Smooth muscle cell of trachea (primary cell): ENCODE measurements around the gene JUNB. TPM values are rescaled to one million over a fixed set of nuclear protein-coding genes. Genes with fewer than 3 reads are reported as not detected.

Experiments
- total RNA-seq: library from RNA; depleted of rRNA; stranded (reverse); fragments of >200 nt; gene quantifications from 2 replicates; pipeline ENCODE4 v1.2.1, GENCODE V29; 2014

Gene JUNB
- total RNA-seq: 81.4 and 95.3 TPM in 2 replicates

DNA sequence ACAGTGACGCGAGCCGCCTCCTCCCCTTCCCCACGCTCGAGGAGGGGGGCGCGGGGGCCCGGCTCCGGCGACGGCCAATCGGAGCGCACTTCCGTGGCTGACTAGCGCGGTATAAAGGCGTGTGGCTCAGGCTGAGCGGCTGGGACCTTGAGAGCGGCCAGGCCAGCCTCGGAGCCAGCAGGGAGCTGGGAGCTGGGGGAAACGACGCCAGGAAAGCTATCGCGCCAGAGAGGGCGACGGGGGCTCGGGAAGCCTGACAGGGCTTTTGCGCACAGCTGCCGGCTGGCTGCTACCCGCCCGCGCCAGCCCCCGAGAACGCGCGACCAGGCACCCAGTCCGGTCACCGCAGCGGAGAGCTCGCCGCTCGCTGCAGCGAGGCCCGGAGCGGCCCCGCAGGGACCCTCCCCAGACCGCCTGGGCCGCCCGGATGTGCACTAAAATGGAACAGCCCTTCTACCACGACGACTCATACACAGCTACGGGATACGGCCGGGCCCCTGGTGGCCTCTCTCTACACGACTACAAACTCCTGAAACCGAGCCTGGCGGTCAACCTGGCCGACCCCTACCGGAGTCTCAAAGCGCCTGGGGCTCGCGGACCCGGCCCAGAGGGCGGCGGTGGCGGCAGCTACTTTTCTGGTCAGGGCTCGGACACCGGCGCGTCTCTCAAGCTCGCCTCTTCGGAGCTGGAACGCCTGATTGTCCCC is at the start of gene JUNB:
Gene JUNB (plus strand): TSS at position 142 of the 706 bp plus-strand sequence. CDS start 286 bp downstream, at position 428.

DNA sequence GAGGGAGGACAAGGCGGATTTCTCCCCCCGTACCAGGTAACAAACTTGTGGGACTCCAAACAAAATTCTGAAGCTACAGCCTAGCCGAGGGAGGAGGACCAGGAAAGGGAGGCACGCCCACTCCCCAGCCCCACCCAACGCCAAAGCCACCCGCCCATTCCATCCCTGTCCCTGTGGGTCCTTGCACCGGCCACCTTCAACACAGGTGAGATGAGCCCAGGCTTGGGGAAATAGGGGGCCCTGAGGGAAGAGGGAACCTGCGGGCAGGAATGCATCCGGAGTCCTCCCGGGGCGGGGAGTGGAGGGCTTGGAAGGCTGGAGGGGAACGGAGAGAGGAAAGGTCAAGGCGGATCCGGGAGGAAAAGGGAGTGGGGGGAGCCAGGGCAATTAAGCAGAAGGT is 39.7 kb upstream of the JUNB start, which contains the start of gene BEST2:
Gene BEST2 (plus strand): TSS at position 157 of the 400 bp plus-strand sequence. CDS start 802 bp downstream, outside the sequence.

DNA sequence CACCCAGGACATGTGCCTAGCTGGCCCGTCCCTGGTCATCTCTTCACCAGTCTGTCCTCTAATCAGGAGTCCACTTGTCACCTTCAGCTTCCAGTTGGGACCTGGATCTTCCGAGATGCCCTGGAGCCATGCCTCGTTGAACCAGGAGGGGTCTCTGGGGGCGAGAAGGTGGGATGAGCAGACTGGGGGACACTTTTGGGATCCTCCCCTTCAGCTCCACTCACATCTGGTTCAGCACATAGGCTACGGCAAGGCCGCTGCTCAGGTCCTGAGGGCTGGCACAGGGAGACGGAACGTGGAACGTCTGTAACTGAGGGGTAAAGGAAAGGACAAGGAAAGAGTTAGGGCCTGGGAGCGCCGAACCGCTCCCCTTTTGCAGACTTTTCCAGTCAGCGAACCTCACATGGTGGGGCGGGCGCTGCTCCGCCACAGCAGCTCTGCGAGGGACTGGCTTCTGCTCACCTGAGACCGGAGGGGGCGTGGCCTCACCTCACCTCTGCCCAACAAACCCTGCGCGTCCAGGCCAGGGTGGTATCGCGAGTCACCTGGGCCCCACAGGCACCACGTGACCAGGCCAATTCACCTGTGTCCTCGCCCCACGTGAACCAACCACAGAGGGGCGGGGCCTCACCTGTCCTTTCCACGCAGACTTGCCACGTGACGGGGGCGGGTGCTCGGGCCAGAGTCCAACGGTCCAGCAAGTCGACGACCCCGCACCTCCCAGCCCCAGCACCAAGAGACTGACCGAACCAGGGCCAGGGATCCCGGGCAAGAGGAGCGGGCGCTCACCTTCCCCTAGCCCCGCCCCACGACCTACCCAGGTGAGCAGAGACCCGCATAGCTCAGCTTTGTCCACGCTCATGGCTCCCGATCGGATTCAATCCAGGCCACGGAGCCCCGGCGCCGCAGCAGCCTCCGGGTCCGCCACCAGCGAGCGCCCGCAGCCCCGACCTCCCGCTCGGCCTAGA is 16.4 kb upstream of the JUNB start, which contains the start of gene HOOK2:
Gene HOOK2 (minus strand): TSS at position 965 of the 968 bp plus-strand sequence. CDS start 103 bp downstream, at position 862.

DNA sequence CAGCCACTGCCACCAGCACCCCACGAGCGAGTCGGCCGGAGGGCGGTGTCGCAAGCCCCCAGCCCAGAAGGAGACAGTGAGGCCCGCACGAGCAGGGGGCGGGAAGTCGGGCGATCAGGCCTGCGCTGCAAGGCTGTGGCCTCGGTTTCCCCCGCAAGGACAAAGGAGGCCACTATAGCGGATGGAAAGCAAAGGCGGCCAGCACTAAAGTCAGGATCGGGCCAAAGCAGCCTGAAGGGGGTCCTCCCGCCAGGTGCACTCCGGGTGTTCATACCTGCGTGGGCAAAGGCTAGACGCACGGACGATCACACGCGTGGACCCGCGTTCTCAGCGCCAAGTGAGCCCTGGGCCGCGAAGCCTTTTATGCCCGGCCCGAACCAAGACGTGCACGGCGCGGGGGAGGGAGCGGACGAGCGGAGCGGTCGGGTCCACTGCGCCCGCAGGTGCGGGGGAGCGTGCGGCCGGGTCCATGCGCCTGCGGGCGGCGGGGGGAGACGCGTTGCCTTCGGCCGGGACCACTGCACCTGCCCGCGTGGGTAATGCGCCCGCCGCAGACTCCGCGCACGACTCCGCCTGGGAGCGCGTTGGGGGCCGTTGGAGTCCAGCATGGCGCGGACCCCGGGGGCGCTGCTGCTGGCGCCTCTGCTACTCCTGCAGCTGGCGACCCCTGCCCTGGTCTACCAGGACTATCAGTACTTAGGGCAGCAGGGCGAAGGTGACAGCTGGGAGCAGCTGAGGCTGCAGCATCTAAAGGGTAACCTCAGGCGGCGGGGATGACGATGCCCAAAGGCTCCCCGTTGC is 10.4 kb downstream of the JUNB start, which contains the start of the genes PRDX2 and THSD8:
Gene PRDX2 (minus strand): TSS at position 335 of the 801 bp plus-strand sequence. CDS start 539 bp downstream, outside the sequence.
Gene THSD8 (plus strand): TSS at position 604 of the 801 bp plus-strand sequence. CDS start 3 bp downstream, at position 607.

DNA sequence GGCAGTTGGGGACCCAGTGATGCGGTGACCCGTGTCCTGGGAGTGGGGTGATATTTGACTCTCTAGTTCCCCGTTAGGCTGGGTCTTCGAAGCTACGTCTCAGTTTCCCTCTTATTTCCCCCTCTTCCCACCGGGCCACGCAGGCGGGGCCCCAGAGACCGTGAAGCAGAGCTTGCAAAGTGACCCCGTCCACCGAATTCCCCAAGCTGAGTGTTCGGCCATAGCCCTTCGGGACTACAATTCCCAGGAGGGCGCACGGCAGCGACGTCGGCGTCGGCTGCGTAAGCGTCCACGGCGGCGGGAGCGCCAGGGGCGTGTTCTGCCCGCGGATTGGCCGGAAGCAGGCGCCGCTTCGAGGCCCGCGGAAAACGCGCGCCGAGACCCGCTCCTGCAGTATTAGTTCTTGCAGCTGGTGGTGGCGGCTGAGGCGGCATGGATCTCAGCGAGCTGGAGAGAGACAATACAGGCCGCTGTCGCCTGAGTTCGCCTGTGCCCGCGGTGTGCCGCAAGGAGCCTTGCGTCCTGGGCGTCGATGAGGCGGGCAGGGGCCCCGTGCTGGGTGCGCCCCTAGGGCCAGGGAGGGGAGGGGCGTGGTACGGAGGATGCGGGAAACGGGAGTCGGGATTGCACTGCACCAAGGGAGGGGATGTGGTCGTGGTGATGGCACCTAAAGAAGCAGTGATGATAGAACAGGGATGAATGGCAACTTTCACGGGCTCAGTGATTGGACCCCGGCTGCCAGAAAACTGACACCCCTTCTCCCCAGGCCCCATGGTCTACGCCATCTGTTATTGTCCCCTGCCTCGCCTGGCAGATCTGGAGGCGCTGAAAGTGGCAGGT is 15.2 kb downstream of the JUNB start, which contains the start of gene RNASEH2A:
Gene RNASEH2A (plus strand): TSS at position 343 of the 840 bp plus-strand sequence. CDS start 90 bp downstream, at position 433.

DNA sequence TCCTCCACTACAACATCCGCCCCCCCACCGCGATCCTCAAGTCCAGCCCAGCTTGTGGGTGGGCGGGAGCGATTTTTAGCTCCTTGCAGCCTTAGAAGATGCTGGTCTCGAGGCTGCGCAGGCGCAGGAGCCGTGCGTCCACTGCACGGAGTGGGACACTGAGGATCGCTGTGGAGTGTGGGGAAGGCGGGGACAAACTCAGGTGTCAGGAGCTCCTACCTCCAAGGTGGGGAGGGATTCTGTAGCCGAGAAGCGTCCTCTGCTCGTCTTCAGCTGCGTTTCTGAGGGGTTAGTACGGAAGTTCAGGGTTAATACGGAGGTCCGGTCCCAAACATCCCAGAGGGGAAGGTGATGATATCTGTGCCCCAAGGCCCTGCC is 43.3 kb downstream of the JUNB start, which contains the start of gene RTBDN:
Gene RTBDN (minus strand): TSS at position 14 of the 378 bp plus-strand sequence. CDS start 4,600 bp downstream, outside the sequence.

DNA sequence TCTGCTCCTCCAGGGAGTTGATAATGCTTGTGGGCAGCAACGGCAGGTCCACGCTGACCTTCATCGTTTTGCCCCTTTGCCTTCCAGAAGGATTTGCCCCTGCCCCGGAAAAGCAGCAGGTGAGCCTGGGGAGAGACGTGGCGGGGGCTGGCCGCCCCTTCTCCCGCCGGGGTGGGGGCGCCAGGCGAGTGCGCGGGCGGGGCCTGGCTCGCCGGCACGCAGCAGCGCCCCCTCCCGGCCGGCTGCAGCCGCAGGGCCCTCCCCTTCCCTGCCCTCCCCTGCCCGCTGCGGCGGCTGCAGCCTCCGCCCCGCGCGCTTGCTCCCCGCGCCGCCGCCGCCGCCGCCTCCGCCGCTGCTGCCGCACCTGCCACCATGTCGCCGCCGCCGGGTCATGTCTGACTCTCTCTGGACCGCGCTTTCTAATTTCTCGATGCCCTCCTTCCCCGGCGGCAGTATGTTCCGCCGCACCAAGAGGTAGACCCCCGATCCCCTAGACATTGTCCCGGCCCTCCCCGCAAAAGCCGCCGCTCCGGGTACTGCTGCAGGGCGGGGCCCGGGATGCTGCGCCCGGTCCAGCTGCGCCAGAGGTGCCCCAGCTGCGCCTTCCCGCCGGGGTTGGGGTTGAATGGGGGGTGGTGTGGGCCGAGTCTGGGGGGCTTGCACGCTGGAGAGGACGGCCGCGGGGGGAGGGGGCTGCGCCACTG is 47.0 kb downstream of the JUNB start, which contains the start of gene MAST1:
Gene MAST1 (plus strand): TSS at position 334 of the 704 bp plus-strand sequence. CDS start 58 bp downstream, at position 392.

Other genes starting within 250 kb of the JUNB start
- 8.3 and 9.3 TPM in 2 replicates for gene ZNF564, start 240.0 kb upstream of the JUNB start, total RNA-seq
- 11.7 and 12.1 TPM in 2 replicates for gene ZNF490, start 180.7 kb upstream of the JUNB start, total RNA-seq
- gene ZNF791, start 180.6 kb upstream of the JUNB start, total RNA-seq: 11.1 and 18.6 TPM in 2 replicates
- gene MAN2B1, start 124.7 kb upstream of the JUNB start, total RNA-seq: 34.5 and 56.2 TPM in 2 replicates
- gene WDR83, start 124.7 kb upstream of the JUNB start, total RNA-seq: 10.6 and 14.4 TPM in 2 replicates
- gene DHPS, start 109.6 kb upstream of the JUNB start, total RNA-seq: 55.3 and 56.6 TPM in 2 replicates
- not detected in 2 replicates for gene GNG14, start 103.5 kb upstream of the JUNB start, total RNA-seq
- gene FBXW9, start 94.9 kb upstream of the JUNB start, total RNA-seq: 4.6 and 8.3 TPM in 2 replicates
- gene TNPO2, start 67.6 kb upstream of the JUNB start, total RNA-seq: 37.8 and 50.0 TPM in 2 replicates
- 124 and 148 TPM in 2 replicates for gene TRIR, start 56.8 kb upstream of the JUNB start, total RNA-seq
- gene GET3, start 54.0 kb upstream of the JUNB start, total RNA-seq: 93.5 and 107 TPM in 2 replicates
- gene BEST2, start 39.7 kb upstream of the JUNB start, total RNA-seq: 0.15 TPM in 1 of 2 replicates, not detected in the other
- 24.9 and 28.0 TPM in 2 replicates for gene HOOK2, start 15.9 kb upstream of the JUNB start, total RNA-seq
- gene PRDX2, start 10.3 kb downstream of the JUNB start, total RNA-seq: 166 and 183 TPM in 2 replicates
- 0.99 TPM in 1 of 2 replicates, not detected in the other for gene THSD8, start 10.6 kb downstream of the JUNB start, total RNA-seq
- gene RNASEH2A, start 15.1 kb downstream of the JUNB start, total RNA-seq: 7.6 and 60.4 TPM in 2 replicates
- gene RTBDN, start 43.1 kb downstream of the JUNB start, total RNA-seq: not detected in 2 replicates
- gene MAST1, start 47.0 kb downstream of the JUNB start, total RNA-seq: 0.15 and 3.3 TPM in 2 replicates
- gene DNASE2, start 90.0 kb downstream of the JUNB start, total RNA-seq: 22.8 and 30.9 TPM in 2 replicates
- 0.17 TPM in 1 of 2 replicates, not detected in the other for gene KLF1, start 95.7 kb downstream of the JUNB start, total RNA-seq
- 28.3 and 55.3 TPM in 2 replicates for gene GCDH, start 99.7 kb downstream of the JUNB start, total RNA-seq
- 0.15 TPM in 1 of 2 replicates, not detected in the other for gene SYCE2, start 127.8 kb downstream of the JUNB start, total RNA-seq
- gene FARSA, start 142.2 kb downstream of the JUNB start, total RNA-seq: 46.3 and 80.1 TPM in 2 replicates
- gene CALR, start 147.1 kb downstream of the JUNB start, total RNA-seq: 1,350 and 1,500 TPM in 2 replicates
- gene RAD23A, start 154.4 kb downstream of the JUNB start, total RNA-seq: 64.9 and 86.2 TPM in 2 replicates
- 22.7 and 24.0 TPM in 2 replicates for gene GADD45GIP1, start 165.7 kb downstream of the JUNB start, total RNA-seq
- gene DAND5, start 178.1 kb downstream of the JUNB start, total RNA-seq: 0.29 TPM in 1 of 2 replicates, not detected in the other
- gene NFIX, start 204.0 kb downstream of the JUNB start, total RNA-seq: 168 and 204 TPM in 2 replicates